Aortic smooth muscle cell (primary cell): Measurements from ENCODE around the gene OR4A15. TPM values are rescaled to one million over a fixed set of nuclear protein-coding genes. Genes with fewer than 3 reads are reported as not detected.

Source experiments
- total RNA-seq: library from RNA; depleted of rRNA; stranded (reverse); fragments of >200 nt; gene quantifications from 2 replicates; pipeline ENCODE4 v1.2.3, GENCODE V29; 2014

Gene OR4A15
- not detected in 2 replicates for total RNA-seq

DNA sequence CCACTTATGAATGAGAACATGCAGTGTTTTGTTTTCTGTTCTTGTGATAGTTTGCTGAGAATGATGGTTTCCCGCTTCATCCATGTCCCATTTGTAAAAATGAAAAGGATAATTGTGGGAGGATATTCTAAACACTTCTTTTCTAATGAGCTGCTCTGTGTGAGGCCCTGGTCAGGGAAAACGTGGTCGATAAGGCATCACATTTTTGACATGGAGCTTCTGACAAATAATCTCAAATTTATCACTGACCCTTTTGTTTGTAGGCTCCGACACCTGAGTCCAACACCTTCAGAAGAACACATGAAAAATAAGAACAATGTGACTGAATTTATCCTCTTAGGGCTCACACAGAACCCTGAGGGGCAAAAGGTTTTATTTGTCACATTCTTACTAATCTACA, at the start of gene OR4A15:
Gene OR4A15, plus strand, starts transcription at position 301 of the 400 bp plus-strand sequence. Its CDS starts 0 bp downstream, at position 301.

GRCh38 chr11:55342901-55343300, 24.9 kb upstream of the OR4A15 start, which contains the start of gene OR4A16:
Gene OR4A16 (plus strand): TSS chr11:55343201. CDS start chr11:55343201, 0 bp downstream.

Other genes starting within 250 kb of the OR4A15 start
- gene TRIM48, start 105.8 kb upstream of the OR4A15 start, total RNA-seq = not detected in 2 replicates
- not detected in 2 replicates for gene OR4A16, start 24.8 kb upstream of the OR4A15 start, total RNA-seq
- not detected in 2 replicates for gene OR4C15, start 186.5 kb downstream of the OR4A15 start, total RNA-seq
- not detected in 2 replicates for gene OR4C16, start 204.2 kb downstream of the OR4A15 start, total RNA-seq
- not detected in 2 replicates for gene OR4C11, start 239.7 kb downstream of the OR4A15 start, total RNA-seq